IMR-90 (cell line): Measurements from ENCODE around the gene OSTC. TPM values are rescaled to one million over a fixed set of nuclear protein-coding genes. Genes with fewer than 3 reads are reported as not detected.

Experiments
- ATAC-seq: fragments of 200-7000 bp; cut with Tn5 transposase; 2 replicates; pipeline ENCODE4 v1.9.1; 2020; ENCODE audit warnings: low read depth, mild to moderate bottlenecking, moderate library complexity
- BruUV-seq: library from RNA; stranded (reverse); fragments of 400-500 nt; replicated peaks from 2 replicates; lab custom pipeline; 2021; lab: Mats Ljungman, UMichigan
- CTCF ChIA-PET: fragments of 300-600 bp; formaldehyde crosslinking; extraction: SDS; loops from one replicate; lab custom pipeline; 2021; ENCODE audit warnings: antibody characterized with exemption; lab: Yijun Ruan, JAX
- POLR2A ChIA-PET: fragments of 300-600 bp; sonication (Branson Sonifier 250); formaldehyde crosslinking; loops from one replicate; lab custom pipeline; 2022; ENCODE audit warnings: antibody characterized with exemption; ENCODE audit not compliant: unreplicated experiment; lab: Charles Lee
- DNase-seq: peaks from one replicate; pipeline ENCODE4 v3.0.0; 2013
- H2AFZ ChIP-seq: replicated peaks from 2 replicates; pipeline ENCODE3; 2013; ENCODE audit warnings: low read length, mild to moderate bottlenecking; ENCODE audit not compliant: poor library complexity
- H2AK5ac ChIP-seq: 2 replicates; pipeline ENCODE4 v1.6.1; 2013; ENCODE audit warnings: low read depth, low read length, inconsistent platforms
- H2AK9ac ChIP-seq: replicated peaks from 2 replicates; pipeline ENCODE3; 2013; ENCODE audit warnings: mild to moderate bottlenecking, low read depth, low read length, moderate library complexity; ENCODE audit not compliant: poor library complexity
- H2BK120ac ChIP-seq: 2 replicates; pipeline ENCODE4 v1.6.1; 2013; ENCODE audit warnings: low read depth, low read length, inconsistent platforms
- H2BK15ac ChIP-seq: 3 replicates; pipeline ENCODE4 v1.6.1; 2013; ENCODE audit warnings: low read depth, low read length, inconsistent platforms
- H2BK20ac ChIP-seq: 2 replicates; pipeline ENCODE4 v1.6.1; 2013; ENCODE audit warnings: low read depth, mild to moderate bottlenecking, inconsistent platforms, low read length, moderate library complexity
- H2BK5ac ChIP-seq: 2 replicates; pipeline ENCODE4 v1.6.1; 2013; ENCODE audit warnings: mild to moderate bottlenecking, low read depth, low read length, inconsistent platforms; ENCODE audit not compliant: poor library complexity, severe bottlenecking
- H3K14ac ChIP-seq: replicated peaks from 2 replicates; pipeline ENCODE4 v1.6.1; 2013; ENCODE audit warnings: low read depth, low read length, inconsistent platforms
- H3K18ac ChIP-seq: 2 replicates; pipeline ENCODE4 v1.6.1; 2013; ENCODE audit warnings: low read depth, low read length, control low read depth
- H3K23ac ChIP-seq: 2 replicates; pipeline ENCODE4 v1.6.1; 2013; ENCODE audit warnings: low read depth, low read length, inconsistent platforms
- H3K27ac ChIP-seq: 2 replicates; pipeline ENCODE4 v1.5.1; 2013; ENCODE audit warnings: mild to moderate bottlenecking, control low read depth, low read length; ENCODE audit not compliant: insufficient read depth
- H3K27me3 ChIP-seq: 2 replicates; pipeline ENCODE4 v1.6.1; 2013; ENCODE audit warnings: low read length; ENCODE audit not compliant: control insufficient read depth, insufficient read depth
- H3K36me3 ChIP-seq: 2 replicates; pipeline ENCODE4 v1.6.1; 2013; ENCODE audit warnings: low read length, mixed read lengths; ENCODE audit not compliant: control insufficient read depth, insufficient read depth
- H3K4ac ChIP-seq: 2 replicates; pipeline ENCODE4 v1.6.1; 2013; ENCODE audit warnings: low read depth, low read length, inconsistent platforms
- H3K4me1 ChIP-seq: 2 replicates; pipeline ENCODE4 v1.6.1; 2013; ENCODE audit warnings: low read length, mixed read lengths; ENCODE audit not compliant: control insufficient read depth, insufficient read depth
- H3K4me2 ChIP-seq: 2 replicates; pipeline ENCODE4 v1.6.1; 2013; ENCODE audit warnings: low read depth, mild to moderate bottlenecking, control low read depth, low read length, moderate library complexity
- H3K4me3 ChIP-seq: 2 replicates; pipeline ENCODE4 v1.5.1; 2013; ENCODE audit warnings: low read depth, mild to moderate bottlenecking, control low read depth, low read length, moderate library complexity; ENCODE audit not compliant: insufficient read depth
- H3K56ac ChIP-seq: 2 replicates; pipeline ENCODE4 v1.6.1; 2013; ENCODE audit warnings: low read length, inconsistent platforms; ENCODE audit not compliant: insufficient read depth; ENCODE audit errors: extremely low read depth
- H3K79me1 ChIP-seq, 2 experiments: 2 replicates each; pipeline ENCODE4 v1.6.1; 2013; ENCODE audit warnings: low read length in 2 of 2, inconsistent platforms in 1 of 2, low read depth in 1 of 2
- H3K9ac ChIP-seq: 2 replicates; pipeline ENCODE4 v1.6.1; 2013; ENCODE audit warnings: low read depth, low read length, control low read depth
- H3K9me1 ChIP-seq: 2 replicates; pipeline ENCODE4 v1.6.1; 2013; ENCODE audit warnings: low read length, inconsistent platforms; ENCODE audit not compliant: insufficient read depth
- H3K9me3 ChIP-seq: 2 replicates; pipeline ENCODE4 v1.6.1; 2013; ENCODE audit warnings: low read length; ENCODE audit not compliant: control insufficient read depth, insufficient read depth
- H4K20me1 ChIP-seq: 2 replicates; pipeline ENCODE4 v1.6.1; 2013; ENCODE audit warnings: low read length, inconsistent platforms; ENCODE audit not compliant: insufficient read depth
- H4K5ac ChIP-seq: 2 replicates; pipeline ENCODE4 v1.6.1; 2013; ENCODE audit warnings: mild to moderate bottlenecking, low read depth, low read length, control low read depth
- H4K8ac ChIP-seq, 2 experiments: 2 replicates each; pipeline ENCODE4 v1.6.1; 2013; ENCODE audit warnings: low read depth in 2 of 2, low read length in 2 of 2, control low read depth in 1 of 2, inconsistent platforms in 1 of 2
- H4K91ac ChIP-seq: 2 replicates; pipeline ENCODE4 v1.6.1; 2013; ENCODE audit warnings: low read depth, low read length, inconsistent platforms; ENCODE audit not compliant: insufficient read depth
- FOS ChIP-seq: fragments of 150-350 bp; IDR thresholded peaks from 2 replicates; pipeline ENCODE4 v1.6.1; 2016; ENCODE audit warnings: low read depth, low read length
- NFE2L2 ChIP-seq: fragments of 150-350 bp; IDR thresholded peaks from 2 replicates; pipeline ENCODE4 v1.6.1; 2016; ENCODE audit warnings: low read depth, mild to moderate bottlenecking, low read length
- RCOR1 ChIP-seq: IDR thresholded peaks from 2 replicates; pipeline ENCODE4 v1.6.1; 2012; ENCODE audit warnings: mild to moderate bottlenecking, low read length, improper control_type of control experiment; ENCODE audit not compliant: insufficient replicate concordance
- SMC3 ChIP-seq: fragments of 150-350 bp; IDR thresholded peaks from 2 replicates; pipeline ENCODE4 v1.6.1; 2016; ENCODE audit warnings: low read depth, mild to moderate bottlenecking, antibody characterized with exemption, low read length, moderate library complexity
- WGBS, 2 experiments: methylation state at CpG; one replicate each; pipeline versions ENCODE4 v1.1.5 to v1.1.7; 2013; ENCODE audit warnings: missing lambda C conversion rate in 2 of 2; ENCODE audit not compliant: insufficient read length in 1 of 2; ENCODE audit errors: extremely low coverage in 2 of 2; 5-methylcytosine and 5-hydroxymethylcytosine counted together
- dilution Hi-C: fragments of 300-500 bp; cut with HindIII; formaldehyde crosslinking; loops from one replicate; pipeline ENCODE4 v1.14.3; 2018; ENCODE audit warnings: low sequenced_read_pairs; ENCODE audit not compliant: unreplicated experiment
- in situ Hi-C: fragments of 300-500 bp; cut with MboI; formaldehyde crosslinking; loops from 3 replicates; pipeline ENCODE4 v1.14.3; 2019; ENCODE audit warnings: low sequenced_read_pairs, inconsistent platforms, mixed read lengths
- intact Hi-C: fragments of 100-400 bp; cut with micrococcal nuclease; formaldehyde crosslinking; loops from 2 replicates; pipeline ENCODE4 v1.10.0; 2022
- polyA plus RNA-seq, 3 experiments: library from polyadenylated mRNA; depleted of rRNA; stranded (reverse); fragments of >200 nt; gene quantifications; 2 replicates each; pipeline ENCODE4 v1.2.3, GENCODE V29; 2012; ENCODE audit warnings: low replicate concordance in 1 of 3
- total RNA-seq: library from RNA; depleted of rRNA; stranded (reverse); fragments of >200 nt; gene quantifications from 2 replicates; pipeline ENCODE4 v1.2.3, GENCODE V29; 2012
- TF ChIP-seq, protein P1 (sequence below): conservative IDR thresholded peaks from 2 replicates; pipeline ENCODE4 v1.5.1; 2012; ENCODE audit warnings: mild to moderate bottlenecking, low read depth, low read length, improper control_type of control experiment
- TF ChIP-seq, protein P2 (sequence below): fragments of 150-350 bp; IDR thresholded peaks from 2 replicates; pipeline ENCODE4 v1.6.1; 2017; ENCODE audit warnings: mild to moderate bottlenecking, antibody characterized with exemption, low read length, low read depth

OSTC gene
- total and polyA plus RNA-seq, 2 of the 4 experiments (the other 2 are of a cell fraction) = 173 to 13,576 TPM

- TF ChIP-seq, protein P1, sequence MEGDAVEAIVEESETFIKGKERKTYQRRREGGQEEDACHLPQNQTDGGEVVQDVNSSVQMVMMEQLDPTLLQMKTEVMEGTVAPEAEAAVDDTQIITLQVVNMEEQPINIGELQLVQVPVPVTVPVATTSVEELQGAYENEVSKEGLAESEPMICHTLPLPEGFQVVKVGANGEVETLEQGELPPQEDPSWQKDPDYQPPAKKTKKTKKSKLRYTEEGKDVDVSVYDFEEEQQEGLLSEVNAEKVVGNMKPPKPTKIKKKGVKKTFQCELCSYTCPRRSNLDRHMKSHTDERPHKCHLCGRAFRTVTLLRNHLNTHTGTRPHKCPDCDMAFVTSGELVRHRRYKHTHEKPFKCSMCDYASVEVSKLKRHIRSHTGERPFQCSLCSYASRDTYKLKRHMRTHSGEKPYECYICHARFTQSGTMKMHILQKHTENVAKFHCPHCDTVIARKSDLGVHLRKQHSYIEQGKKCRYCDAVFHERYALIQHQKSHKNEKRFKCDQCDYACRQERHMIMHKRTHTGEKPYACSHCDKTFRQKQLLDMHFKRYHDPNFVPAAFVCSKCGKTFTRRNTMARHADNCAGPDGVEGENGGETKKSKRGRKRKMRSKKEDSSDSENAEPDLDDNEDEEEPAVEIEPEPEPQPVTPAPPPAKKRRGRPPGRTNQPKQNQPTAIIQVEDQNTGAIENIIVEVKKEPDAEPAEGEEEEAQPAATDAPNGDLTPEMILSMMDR = no peak
Measured at GRCh38 chr4:108622828-108623227, 27.6 kb upstream of the OSTC start (continued).

- Histone ChIP-seq H3K4me3 (no peak overlapping the region), H3K9me1 (no peaks in the 10 kb centered on the region; the same call in 1 of the 2 replicates), H2AFZ (no peak overlapping the region), H3K4me1 (peaks cover 2% of the 10 kb centered on the region; the same call in 1 of the 2 replicates), H2AK9ac (no peak overlapping the region), H3K79me1 (peaks cover 19 to 56% of the 10 kb centered on the region in 2 experiments), H4K91ac (no peak overlapping the region), H4K5ac (no peak overlapping the region), H2BK20ac (no peak overlapping the region), H3K9me3 (no peaks in the 10 kb centered on the region), H2BK5ac (no peak overlapping the region), H3K9ac (no peak overlapping the region), H4K20me1 (peaks cover 46% of the 10 kb centered on the region), H3K27ac (no peak overlapping the region), H2AK5ac (no peak overlapping the region), H3K4ac (no peak overlapping the region), H3K23ac (no peak overlapping the region), H3K36me3 (peaks cover 43% of the 10 kb centered on the region), H4K8ac (no peak overlapping the region), H3K18ac (no peak overlapping the region), H3K56ac (no peak overlapping the region), H3K4me2 (no peak overlapping the region), H2BK120ac (no peak overlapping the region), H3K14ac (no peak overlapping the region), H3K27me3 (no peaks in the 10 kb centered on the region), H2BK15ac (no peak overlapping the region)
- POLR2A ChIA-PET = interaction anchor here (0.7 kb wide), 1 partner anchor 52 kb away, joined by 3 read pairs; no protein-coding TSS in a partner anchor
- ATAC-seq (no peak), DNase-seq (no peak)
- dilution Hi-C loops = no loop called here
- BruUV-seq = no TSS peak
- TF ChIP-seq, protein P2, sequence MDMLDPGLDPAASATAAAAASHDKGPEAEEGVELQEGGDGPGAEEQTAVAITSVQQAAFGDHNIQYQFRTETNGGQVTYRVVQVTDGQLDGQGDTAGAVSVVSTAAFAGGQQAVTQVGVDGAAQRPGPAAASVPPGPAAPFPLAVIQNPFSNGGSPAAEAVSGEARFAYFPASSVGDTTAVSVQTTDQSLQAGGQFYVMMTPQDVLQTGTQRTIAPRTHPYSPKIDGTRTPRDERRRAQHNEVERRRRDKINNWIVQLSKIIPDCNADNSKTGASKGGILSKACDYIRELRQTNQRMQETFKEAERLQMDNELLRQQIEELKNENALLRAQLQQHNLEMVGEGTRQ = no peak
- TF ChIP-seq FOS (no peak), NFE2L2 (no peak), RCOR1 (no peak), SMC3 (no peak)
- in situ Hi-C loops = no loop called here
- intact Hi-C loops = no loop called here
- WGBS, 2 experiments = no CpG with 5 or more reads among the region's 2 CpGs
- CTCF ChIA-PET = no interaction called here
Measured at GRCh38 chr4:108624263-108625056, 25.9 kb upstream of the OSTC start.
